A549 (cell line): ENCODE data around the gene ANO7. TPM values are rescaled to one million over a fixed set of nuclear protein-coding genes. Genes with fewer than 3 reads are reported as not detected.

Source experiments
- ATAC-seq, 2 experiments: fragments of 200-7000 bp in 1 of 2; fragments of >200 bp in 1 of 2; cut with Nextera tagmentation in 1 of 2; cut with Tn5 transposase in 1 of 2; 3 replicates each; pipeline versions ENCODE4 v1.8.0 to v1.9.1; 2018 to 2020; ENCODE audit warnings: mild to moderate bottlenecking in 1 of 2, moderate library complexity in 1 of 2
- CTCF ChIA-PET: fragments of 300-600 bp; sonication (Branson Sonifier 250); formaldehyde crosslinking; extraction: SDS; loops from one replicate; lab custom pipeline; 2021; ENCODE audit warnings: antibody characterized with exemption, inconsistent platforms; lab: Yijun Ruan, JAX
- POLR2A ChIA-PET: fragments of 350-600 bp; formaldehyde crosslinking; extraction: SDS; loops from one replicate; lab custom pipeline; 2021; ENCODE audit warnings: antibody characterized with exemption, inconsistent platforms; lab: Yijun Ruan, JAX
- DNase-seq, 2 experiments: peaks; one replicate each; pipeline versions ENCODE4 v3.0.0 to v3.0.0-alpha.2; 2011 to 2016; ENCODE audit warnings: low read depth in 1 of 2, low spot score in 1 of 2
- FAIRE-seq: peaks from 2 replicates; lab custom pipeline; 2011; peaks lifted over from hg19 to GRCh38; lab: Jason Lieb, UNC
- H3K27ac ChIP-seq, 2 experiments: fragments of >200 bp; sonication (Bioruptor Twin); formaldehyde crosslinking; 3 replicates each; pipeline ENCODE4 v1.5.1; 2016 to 2017
- H3K4me1 ChIP-seq: fragments of >200 bp; sonication (Bioruptor Twin); formaldehyde crosslinking; 3 replicates; pipeline ENCODE4 v1.6.1; 2016
- H3K4me2 ChIP-seq: fragments of >200 bp; sonication (Bioruptor Twin); formaldehyde crosslinking; 3 replicates; pipeline ENCODE4 v1.6.1; 2016
- H3K4me3 ChIP-seq: fragments of >200 bp; sonication (Bioruptor Twin); formaldehyde crosslinking; 3 replicates; pipeline ENCODE4 v1.5.1; 2016
- H3K9me3 ChIP-seq: fragments of >200 bp; sonication (Bioruptor Twin); formaldehyde crosslinking; 3 replicates; pipeline ENCODE4 v1.6.1; 2016
- BHLHE40 ChIP-seq: IDR thresholded peaks from 2 replicates; pipeline ENCODE4 v1.6.1; 2012; ENCODE audit warnings: low read depth, low read length, inconsistent platforms
- CHD2 ChIP-seq: fragments of 150-350 bp; IDR thresholded peaks from 2 replicates; pipeline ENCODE4 v1.6.1; 2014; ENCODE audit warnings: low read length; ENCODE audit not compliant: partially characterized antibody
- CHD4 ChIP-seq: fragments of 200-600 bp; sonication (generic); IDR thresholded peaks from 2 replicates; pipeline ENCODE4 v1.6.1; 2016; ENCODE audit warnings: antibody characterized with exemption, mild to moderate bottlenecking, borderline replicate concordance
- EHF ChIP-seq: fragments of 250-450 bp; sonication (Bioruptor Pico); IDR thresholded peaks from 2 replicates; pipeline ENCODE4 v1.5.0; 2020; ENCODE audit warnings: mild to moderate bottlenecking
- ESRRA ChIP-seq: fragments of 150-350 bp; IDR thresholded peaks from 2 replicates; pipeline ENCODE4 v1.6.1; 2014; ENCODE audit warnings: mild to moderate bottlenecking, low read length, borderline replicate concordance
- FOSB ChIP-seq: fragments of 250-450 bp; sonication (Bioruptor Pico); IDR thresholded peaks from 2 replicates; pipeline ENCODE4 v1.5.0; 2020; ENCODE audit warnings: mild to moderate bottlenecking, moderate library complexity
- FOXS1 ChIP-seq: fragments of 250-450 bp; sonication (Bioruptor Pico); IDR thresholded peaks from 2 replicates; pipeline ENCODE4 v1.5.0; 2020; ENCODE audit warnings: mild to moderate bottlenecking, moderate library complexity
- HDAC2 ChIP-seq: fragments of 200-600 bp; sonication (generic); IDR thresholded peaks from 2 replicates; pipeline ENCODE4 v1.6.1; 2016
- HEYL ChIP-seq: fragments of 250-450 bp; sonication (Bioruptor Pico); IDR thresholded peaks from 2 replicates; pipeline ENCODE4 v1.8.0; 2021; ENCODE audit warnings: mild to moderate bottlenecking, moderate library complexity
- HOXB13 ChIP-seq: fragments of 250-450 bp; sonication (Bioruptor Pico); IDR thresholded peaks from 2 replicates; pipeline ENCODE4 v1.5.0; 2020; ENCODE audit warnings: low read depth, mild to moderate bottlenecking, moderate library complexity
- HOXB5 ChIP-seq: fragments of 250-450 bp; sonication (Bioruptor Pico); IDR thresholded peaks from 2 replicates; pipeline ENCODE4 v1.5.0; 2020; ENCODE audit warnings: mild to moderate bottlenecking, moderate library complexity
- JUNB ChIP-seq: fragments of >200 bp; sonication (Bioruptor Twin); formaldehyde crosslinking; IDR thresholded peaks from 2 replicates; pipeline ENCODE4 v1.6.1; 2016
- MAFK ChIP-seq: fragments of 450-650 bp; IDR thresholded peaks from 2 replicates; pipeline ENCODE4 v1.6.1; 2014; ENCODE audit not compliant: partially characterized antibody
- MYC ChIP-seq: IDR thresholded peaks from 2 replicates; pipeline ENCODE4 v1.6.1; 2012; ENCODE audit warnings: mild to moderate bottlenecking, inconsistent platforms, low read length, improper control_type of control experiment, borderline replicate concordance
- NPAS2 ChIP-seq: fragments of 250-450 bp; sonication (Bioruptor Pico); IDR thresholded peaks from 2 replicates; pipeline ENCODE4 v1.8.0; 2022; ENCODE audit warnings: mild to moderate bottlenecking, moderate library complexity, borderline replicate concordance
- POLR2AphosphoS2 ChIP-seq: conservative IDR thresholded peaks from 2 replicates; pipeline ENCODE4 v1.6.1; 2012; ENCODE audit warnings: low read length, improper control_type of control experiment, inconsistent platforms
- RFX5 ChIP-seq: fragments of 450-650 bp; IDR thresholded peaks from 2 replicates; pipeline ENCODE4 v1.7.1; 2014; ENCODE audit warnings: antibody characterized with exemption, mild to moderate bottlenecking, moderate library complexity
- RNF2 ChIP-seq: fragments of 200-600 bp; sonication (generic); IDR thresholded peaks from 2 replicates; pipeline ENCODE4 v1.6.1; 2016; ENCODE audit warnings: low read depth, mild to moderate bottlenecking, antibody characterized with exemption, moderate library complexity, borderline replicate concordance
- SMC3 ChIP-seq: fragments of >200 bp; sonication (Bioruptor Twin); formaldehyde crosslinking; IDR thresholded peaks from 3 replicates; pipeline ENCODE4 v1.6.1; 2018; ENCODE audit warnings: inconsistent platforms
- TFCP2L1 ChIP-seq: fragments of 250-450 bp; sonication (Bioruptor Pico); IDR thresholded peaks from 2 replicates; pipeline ENCODE4 v1.5.0; 2021; ENCODE audit warnings: mild to moderate bottlenecking
- TP53 ChIP-seq: fragments of 250-450 bp; sonication (Bioruptor Pico); IDR thresholded peaks from 2 replicates; pipeline ENCODE4 v1.5.0; 2021; ENCODE audit warnings: mild to moderate bottlenecking, moderate library complexity
- ZC3H11A ChIP-seq: fragments of 450-650 bp; IDR thresholded peaks from 2 replicates; pipeline ENCODE4 v1.6.1; 2014; ENCODE audit warnings: antibody characterized with exemption, mild to moderate bottlenecking
- ZNF302 ChIP-seq: fragments of 250-450 bp; sonication (Bioruptor Pico); IDR thresholded peaks from 2 replicates; pipeline ENCODE4 v1.9.0; 2021; ENCODE audit warnings: inconsistent platforms, mild to moderate bottlenecking, moderate library complexity
- WGBS: methylation state at CpG from one replicate; pipeline ENCODE4 v1.1.6; 2017; ENCODE audit errors: missing lambda C conversion rate; 5-methylcytosine and 5-hydroxymethylcytosine counted together
- polyA plus RNA-seq, 4 experiments: library from polyadenylated mRNA; depleted of rRNA in 3 of 4; stranded (reverse); fragments of >200 nt; fragmentation: RNase III in 1 of 4; extraction: RNeasy Plus Mini Kit Qiagen cat#74134 plus additional on column Dnase treatment in 1 of 4; gene quantifications; 2 replicates in 3 of 4; 3 replicates in 1 of 4; pipeline ENCODE4 v1.2.3, GENCODE V29; 2011 to 2017
- TF ChIP-seq, protein P1 (sequence below): fragments of 250-450 bp; sonication (Bioruptor Pico); IDR thresholded peaks from 2 replicates; pipeline ENCODE4 v1.5.0; 2020; ENCODE audit warnings: low read depth, mild to moderate bottlenecking, moderate library complexity
- TF ChIP-seq, protein P2 (sequence below): fragments of >200 bp; sonication (Bioruptor Twin); formaldehyde crosslinking; IDR thresholded peaks from 3 replicates; pipeline ENCODE4 v1.5.1; 2016
- TF ChIP-seq, protein P3 (sequence below): fragments of >200 bp; sonication (Bioruptor Twin); formaldehyde crosslinking; IDR thresholded peaks from 3 replicates; pipeline ENCODE4 v1.6.1; 2016
- TF ChIP-seq, protein P4 (sequence below): fragments of 250-450 bp; sonication (Bioruptor Pico); IDR thresholded peaks from 2 replicates; pipeline ENCODE4 v1.5.0; 2021; ENCODE audit warnings: mild to moderate bottlenecking, moderate library complexity, borderline replicate concordance

Gene ANO7
- polyA plus RNA-seq, 2 of the 4 experiments (the other 2 are of a cell fraction), result 0.92 to 2.7 TPM

DNA sequence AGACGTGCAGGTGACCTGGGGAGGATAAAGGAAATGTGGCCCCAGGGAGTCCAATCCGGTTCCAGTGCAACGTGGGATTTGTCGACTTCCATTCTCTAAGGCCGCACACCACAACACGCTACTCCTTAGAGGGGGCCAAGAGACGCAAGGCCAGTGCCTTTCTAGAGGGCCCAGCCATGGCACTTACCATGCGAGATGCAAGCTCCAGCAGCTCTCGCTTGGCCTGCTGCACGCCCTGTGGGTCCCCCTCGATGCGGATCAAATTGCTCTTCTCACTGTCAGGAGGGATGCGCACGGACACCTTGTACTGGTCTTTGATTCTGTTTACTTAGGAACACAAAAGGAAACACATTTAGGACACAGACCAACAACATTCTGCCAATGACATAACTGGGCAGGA lies 61.2 kb downstream of the ANO7 start:
- no peak for ATAC-seq
- WGBS, result 95% methylated on average over 14 of the region's 14 CpGs
- Histone ChIP-seq H3K4me2 (no peak overlapping the region), H3K27ac (no peak overlapping the region), H3K9me3 (no peaks in the 10 kb centered on the region), H3K4me3 (no peak overlapping the region), H3K4me1 (no peaks in the 10 kb centered on the region)
- no peak for FAIRE-seq
- POLR2A ChIA-PET, result no interaction called here
- DNase-seq, result no peak
- CTCF ChIA-PET, result interaction anchor here (0.7 to 0.8 kb wide), 2 partner anchors 8 to 31 kb away, joined by 3 read pairs; no protein-coding TSS in a partner anchor
- TF ChIP-seq EHF (CRISPR knock-in tag) (no peak), SMC3 (no peak), HOXB13 (CRISPR knock-in tag) (no peak), FOSB (CRISPR knock-in tag) (no peak), ESRRA (no peak), FOXS1 (CRISPR knock-in tag) (no peak), POLR2AphosphoS2 (no peak), BHLHE40 (no peak), TFCP2L1 (no peak), RNF2 (no peak)
- TF ChIP-seq, protein P1, sequence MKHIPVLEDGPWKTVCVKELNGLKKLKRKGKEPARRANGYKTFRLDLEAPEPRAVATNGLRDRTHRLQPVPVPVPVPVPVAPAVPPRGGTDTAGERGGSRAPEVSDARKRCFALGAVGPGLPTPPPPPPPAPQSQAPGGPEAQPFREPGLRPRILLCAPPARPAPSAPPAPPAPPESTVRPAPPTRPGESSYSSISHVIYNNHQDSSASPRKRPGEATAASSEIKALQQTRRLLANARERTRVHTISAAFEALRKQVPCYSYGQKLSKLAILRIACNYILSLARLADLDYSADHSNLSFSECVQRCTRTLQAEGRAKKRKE, result no peak

DNA sequence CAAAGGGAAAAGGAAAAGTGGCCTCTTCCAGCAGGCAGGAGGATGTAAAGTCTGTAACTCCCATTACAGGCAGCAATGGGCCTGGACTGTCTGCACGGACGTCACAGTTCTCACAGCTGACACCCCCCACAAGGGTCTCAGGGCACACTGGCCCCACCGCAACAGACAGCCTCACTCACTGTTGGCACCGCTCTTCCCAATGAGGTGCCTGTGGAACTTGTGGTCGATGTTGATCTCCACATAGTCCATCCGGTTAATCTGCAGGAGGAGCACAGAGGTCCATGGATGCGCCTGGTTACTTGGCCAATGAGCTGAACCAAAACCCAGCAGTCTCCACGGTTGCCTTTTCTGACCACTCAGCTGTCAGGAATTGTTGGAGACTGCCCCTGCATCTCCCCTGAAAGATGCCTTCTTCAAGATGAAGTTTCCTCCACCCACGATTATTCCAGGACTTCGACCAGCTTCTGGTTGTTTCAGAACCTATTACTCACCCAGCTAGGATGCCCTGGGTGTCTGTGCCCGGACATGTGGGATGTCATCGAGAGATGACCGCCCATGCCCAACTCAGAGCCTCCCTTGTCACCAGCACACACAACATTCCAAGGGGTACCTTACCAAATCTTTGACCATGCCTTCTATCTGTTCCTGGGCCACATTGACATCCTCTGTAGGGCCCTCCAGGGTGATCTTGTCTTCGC lies 64.5 kb downstream of the ANO7 start:
- TF ChIP-seq ZC3H11A (no peak), RFX5 (no peak), TP53 (no peak), HOXB5 (CRISPR knock-in tag) (no peak), MYC (no peak), ESRRA (no peak), HEYL (no peak), SMC3 (no peak), EHF (CRISPR knock-in tag) (no peak), BHLHE40 (no peak), CHD4 (no peak), TFCP2L1 (no peak), CHD2 (no peak), ZNF302 (no peak)
- TF ChIP-seq, protein P2, sequence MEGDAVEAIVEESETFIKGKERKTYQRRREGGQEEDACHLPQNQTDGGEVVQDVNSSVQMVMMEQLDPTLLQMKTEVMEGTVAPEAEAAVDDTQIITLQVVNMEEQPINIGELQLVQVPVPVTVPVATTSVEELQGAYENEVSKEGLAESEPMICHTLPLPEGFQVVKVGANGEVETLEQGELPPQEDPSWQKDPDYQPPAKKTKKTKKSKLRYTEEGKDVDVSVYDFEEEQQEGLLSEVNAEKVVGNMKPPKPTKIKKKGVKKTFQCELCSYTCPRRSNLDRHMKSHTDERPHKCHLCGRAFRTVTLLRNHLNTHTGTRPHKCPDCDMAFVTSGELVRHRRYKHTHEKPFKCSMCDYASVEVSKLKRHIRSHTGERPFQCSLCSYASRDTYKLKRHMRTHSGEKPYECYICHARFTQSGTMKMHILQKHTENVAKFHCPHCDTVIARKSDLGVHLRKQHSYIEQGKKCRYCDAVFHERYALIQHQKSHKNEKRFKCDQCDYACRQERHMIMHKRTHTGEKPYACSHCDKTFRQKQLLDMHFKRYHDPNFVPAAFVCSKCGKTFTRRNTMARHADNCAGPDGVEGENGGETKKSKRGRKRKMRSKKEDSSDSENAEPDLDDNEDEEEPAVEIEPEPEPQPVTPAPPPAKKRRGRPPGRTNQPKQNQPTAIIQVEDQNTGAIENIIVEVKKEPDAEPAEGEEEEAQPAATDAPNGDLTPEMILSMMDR, result no peak
- POLR2A ChIA-PET, result no interaction called here
- Histone ChIP-seq H3K9me3 (no peaks in the 10 kb centered on the region), H3K4me2 (no peak overlapping the region), H3K27ac (no peak overlapping the region), H3K4me1 (no peaks in the 10 kb centered on the region), H3K4me3 (no peak overlapping the region)
- FAIRE-seq (no peak), ATAC-seq (no peak), DNase-seq (no peak)
- WGBS, result 92% methylated on average over 14 of the region's 14 CpGs
- CTCF ChIA-PET, result interaction anchor here (0.9 to 1.4 kb wide), 2 partner anchors 21 to 63 kb away, joined by 3 to 5 read pairs; partner anchors contain the start of genes HDLBP and SEPTIN2

DNA sequence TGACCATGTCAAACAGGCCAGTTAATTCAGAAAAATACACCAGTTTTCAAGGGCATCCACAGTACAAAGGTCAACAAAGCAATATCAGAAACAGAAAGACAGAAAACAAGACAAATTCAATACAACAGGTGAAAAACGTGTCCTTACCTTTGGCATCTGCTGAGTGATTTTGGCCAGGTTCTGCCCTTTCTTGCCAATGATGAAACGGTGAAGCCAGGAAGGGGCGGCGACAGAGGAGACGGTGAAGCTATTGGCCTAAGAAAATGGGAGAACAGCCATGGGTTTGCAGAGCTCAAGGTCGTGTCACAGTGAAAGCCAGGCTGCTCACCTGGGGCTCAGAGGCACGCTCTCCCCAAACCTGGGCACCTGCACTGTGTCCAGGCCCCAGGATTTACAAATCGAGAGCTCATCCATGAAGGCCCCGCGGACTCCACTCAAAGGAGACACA lies 66.5 kb downstream of the ANO7 start:
- DNase-seq (no peak), FAIRE-seq (no peak), ATAC-seq (no peak)
- H3K27ac ChIP-seq, result no peak overlapping the region
- POLR2A ChIA-PET, result no interaction called here
- H3K4me1 ChIP-seq, result no peaks in the 10 kb centered on the region
- H3K9me3 ChIP-seq, result no peaks in the 10 kb centered on the region
- 91% methylated on average over 10 of the region's 10 CpGs for WGBS
- H3K4me3 ChIP-seq, result no peak overlapping the region
- CTCF ChIA-PET, result no interaction called here
- no peak overlapping the region for H3K4me2 ChIP-seq
- TF ChIP-seq JUNB (no peak), HDAC2 (no peak), RNF2 (no peak), MYC (no peak), NPAS2 (CRISPR knock-in tag) (no peak), POLR2AphosphoS2 (no peak), RFX5 (no peak), MAFK (no peak), CHD4 (no peak), CHD2 (no peak)
- TF ChIP-seq, protein P3, sequence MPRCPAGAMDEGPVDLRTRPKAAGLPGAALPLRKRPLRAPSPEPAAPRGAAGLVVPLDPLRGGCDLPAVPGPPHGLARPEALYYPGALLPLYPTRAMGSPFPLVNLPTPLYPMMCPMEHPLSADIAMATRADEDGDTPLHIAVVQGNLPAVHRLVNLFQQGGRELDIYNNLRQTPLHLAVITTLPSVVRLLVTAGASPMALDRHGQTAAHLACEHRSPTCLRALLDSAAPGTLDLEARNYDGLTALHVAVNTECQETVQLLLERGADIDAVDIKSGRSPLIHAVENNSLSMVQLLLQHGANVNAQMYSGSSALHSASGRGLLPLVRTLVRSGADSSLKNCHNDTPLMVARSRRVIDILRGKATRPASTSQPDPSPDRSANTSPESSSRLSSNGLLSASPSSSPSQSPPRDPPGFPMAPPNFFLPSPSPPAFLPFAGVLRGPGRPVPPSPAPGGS, result no peak
- TF ChIP-seq, protein P4, sequence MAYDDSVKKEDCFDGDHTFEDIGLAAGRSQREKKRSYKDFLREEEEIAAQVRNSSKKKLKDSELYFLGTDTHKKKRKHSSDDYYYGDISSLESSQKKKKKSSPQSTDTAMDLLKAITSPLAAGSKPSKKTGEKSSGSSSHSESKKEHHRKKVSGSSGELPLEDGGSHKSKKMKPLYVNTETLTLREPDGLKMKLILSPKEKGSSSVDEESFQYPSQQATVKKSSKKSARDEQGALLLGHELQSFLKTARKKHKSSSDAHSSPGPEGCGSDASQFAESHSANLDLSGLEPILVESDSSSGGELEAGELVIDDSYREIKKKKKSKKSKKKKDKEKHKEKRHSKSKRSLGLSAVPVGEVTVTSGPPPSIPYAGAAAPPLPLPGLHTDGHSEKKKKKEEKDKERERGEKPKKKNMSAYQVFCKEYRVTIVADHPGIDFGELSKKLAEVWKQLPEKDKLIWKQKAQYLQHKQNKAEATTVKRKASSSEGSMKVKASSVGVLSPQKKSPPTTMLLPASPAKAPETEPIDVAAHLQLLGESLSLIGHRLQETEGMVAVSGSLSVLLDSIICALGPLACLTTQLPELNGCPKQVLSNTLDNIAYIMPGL, result no peak
